ENCODE results near the gene ZNF219. TPM values are rescaled to one million over a fixed set of nuclear protein-coding genes. Genes with fewer than 3 reads are reported as not detected.
A peak's percentile ranks its signal among the peaks of the same experiment; 100 is the strongest.

ZNF219 gene
- polyA plus RNA-seq, 1 donor from 2014 or later = 40.6 TPM

DNA sequence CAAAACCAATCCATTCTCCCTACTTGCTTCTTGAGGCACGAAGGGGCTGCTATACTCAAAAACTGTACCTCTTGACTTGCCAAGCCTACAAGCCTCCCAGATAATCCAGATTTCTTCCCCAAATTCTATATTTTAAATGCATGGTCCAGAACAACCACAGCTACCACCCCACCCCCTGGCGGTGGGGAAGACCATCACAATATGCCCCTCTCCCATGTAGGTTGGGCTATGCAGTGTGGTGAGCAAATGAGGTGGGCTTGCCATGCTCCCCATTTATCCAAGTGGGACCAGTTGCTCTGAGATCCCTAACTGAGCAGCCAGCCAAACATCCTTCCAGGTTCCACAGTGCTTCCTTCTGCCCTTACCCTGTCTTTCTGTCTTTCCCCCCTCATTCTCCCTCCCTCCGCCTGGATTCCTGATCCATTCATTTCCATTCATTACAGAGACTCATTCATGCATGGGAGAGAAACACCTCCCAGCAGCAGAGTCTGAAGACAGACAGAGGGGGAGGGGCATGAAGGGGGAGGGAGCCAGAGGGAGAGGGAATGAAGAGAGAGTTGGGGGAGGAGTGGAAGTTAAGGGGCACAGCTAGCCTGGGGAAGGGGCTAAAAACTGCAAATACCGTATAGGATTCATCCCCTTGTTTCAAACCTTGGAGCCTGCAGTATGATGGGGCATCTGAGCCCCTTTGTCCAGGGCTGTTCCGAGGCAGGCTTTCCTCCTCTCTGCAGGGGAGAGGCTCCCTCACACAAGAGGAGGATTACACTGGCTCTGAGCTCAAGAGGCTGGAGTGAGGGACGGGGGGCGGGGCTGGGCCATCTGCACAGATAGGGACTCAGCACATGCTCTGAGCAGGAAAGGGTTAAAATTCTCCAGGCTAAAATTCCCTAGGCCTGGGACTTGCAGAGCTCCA, 4.4 kb downstream of the ZNF219 start:
- H3K4me2 ChIP-seq (ENCODE audit: low read length) = peak overlapping the region; percentile 66
- no peaks in the 10 kb centered on the region for H4K20me1 ChIP-seq (ENCODE audit: insufficient read depth)
- H3K9me3 ChIP-seq (ENCODE audit: low read length) = no peaks in the 10 kb centered on the region
- H3K9me2 ChIP-seq (ENCODE audit: insufficient read depth, low read length) = no peaks in the 10 kb centered on the region
- H3F3A ChIP-seq (ENCODE audit: insufficient read depth, low read length, poor library complexity, severe bottlenecking) = peaks cover 6% of the 10 kb centered on the region
- H3K36me3 ChIP-seq (ENCODE audit: insufficient read depth, low read length) = peaks cover 7% of the 10 kb centered on the region
- peak; percentile 25 for TF ChIP-seq RAD21 (conservative IDR thresholded peaks at IDR 0.05)
- TF ChIP-seq SMC3 (conservative IDR thresholded peaks at IDR 0.05; ENCODE audit: poor library complexity) = peak; percentile 37
- TF ChIP-seq, protein P1, sequence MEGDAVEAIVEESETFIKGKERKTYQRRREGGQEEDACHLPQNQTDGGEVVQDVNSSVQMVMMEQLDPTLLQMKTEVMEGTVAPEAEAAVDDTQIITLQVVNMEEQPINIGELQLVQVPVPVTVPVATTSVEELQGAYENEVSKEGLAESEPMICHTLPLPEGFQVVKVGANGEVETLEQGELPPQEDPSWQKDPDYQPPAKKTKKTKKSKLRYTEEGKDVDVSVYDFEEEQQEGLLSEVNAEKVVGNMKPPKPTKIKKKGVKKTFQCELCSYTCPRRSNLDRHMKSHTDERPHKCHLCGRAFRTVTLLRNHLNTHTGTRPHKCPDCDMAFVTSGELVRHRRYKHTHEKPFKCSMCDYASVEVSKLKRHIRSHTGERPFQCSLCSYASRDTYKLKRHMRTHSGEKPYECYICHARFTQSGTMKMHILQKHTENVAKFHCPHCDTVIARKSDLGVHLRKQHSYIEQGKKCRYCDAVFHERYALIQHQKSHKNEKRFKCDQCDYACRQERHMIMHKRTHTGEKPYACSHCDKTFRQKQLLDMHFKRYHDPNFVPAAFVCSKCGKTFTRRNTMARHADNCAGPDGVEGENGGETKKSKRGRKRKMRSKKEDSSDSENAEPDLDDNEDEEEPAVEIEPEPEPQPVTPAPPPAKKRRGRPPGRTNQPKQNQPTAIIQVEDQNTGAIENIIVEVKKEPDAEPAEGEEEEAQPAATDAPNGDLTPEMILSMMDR (IDR thresholded peaks at IDR 0.05; ENCODE audit: poor library complexity, severe bottlenecking) = peak; percentile 59
- TF ChIP-seq EP300 (conservative IDR thresholded peaks at IDR 0.05; ENCODE audit: poor library complexity, severe bottlenecking) = peak; percentile 70
- no peak for TF ChIP-seq EZH2 (IDR thresholded peaks at IDR 0.05; ENCODE audit: borderline replicate concordance, insufficient read depth, low read length, poor library complexity, severe bottlenecking)
- peak; percentile 57 for TF ChIP-seq TAF1 (IDR thresholded peaks at IDR 0.05; ENCODE audit: low read depth)
- TF ChIP-seq, protein P2, sequence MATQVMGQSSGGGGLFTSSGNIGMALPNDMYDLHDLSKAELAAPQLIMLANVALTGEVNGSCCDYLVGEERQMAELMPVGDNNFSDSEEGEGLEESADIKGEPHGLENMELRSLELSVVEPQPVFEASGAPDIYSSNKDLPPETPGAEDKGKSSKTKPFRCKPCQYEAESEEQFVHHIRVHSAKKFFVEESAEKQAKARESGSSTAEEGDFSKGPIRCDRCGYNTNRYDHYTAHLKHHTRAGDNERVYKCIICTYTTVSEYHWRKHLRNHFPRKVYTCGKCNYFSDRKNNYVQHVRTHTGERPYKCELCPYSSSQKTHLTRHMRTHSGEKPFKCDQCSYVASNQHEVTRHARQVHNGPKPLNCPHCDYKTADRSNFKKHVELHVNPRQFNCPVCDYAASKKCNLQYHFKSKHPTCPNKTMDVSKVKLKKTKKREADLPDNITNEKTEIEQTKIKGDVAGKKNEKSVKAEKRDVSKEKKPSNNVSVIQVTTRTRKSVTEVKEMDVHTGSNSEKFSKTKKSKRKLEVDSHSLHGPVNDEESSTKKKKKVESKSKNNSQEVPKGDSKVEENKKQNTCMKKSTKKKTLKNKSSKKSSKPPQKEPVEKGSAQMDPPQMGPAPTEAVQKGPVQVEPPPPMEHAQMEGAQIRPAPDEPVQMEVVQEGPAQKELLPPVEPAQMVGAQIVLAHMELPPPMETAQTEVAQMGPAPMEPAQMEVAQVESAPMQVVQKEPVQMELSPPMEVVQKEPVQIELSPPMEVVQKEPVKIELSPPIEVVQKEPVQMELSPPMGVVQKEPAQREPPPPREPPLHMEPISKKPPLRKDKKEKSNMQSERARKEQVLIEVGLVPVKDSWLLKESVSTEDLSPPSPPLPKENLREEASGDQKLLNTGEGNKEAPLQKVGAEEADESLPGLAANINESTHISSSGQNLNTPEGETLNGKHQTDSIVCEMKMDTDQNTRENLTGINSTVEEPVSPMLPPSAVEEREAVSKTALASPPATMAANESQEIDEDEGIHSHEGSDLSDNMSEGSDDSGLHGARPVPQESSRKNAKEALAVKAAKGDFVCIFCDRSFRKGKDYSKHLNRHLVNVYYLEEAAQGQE (IDR thresholded peaks at IDR 0.05; ENCODE audit: borderline replicate concordance) = peak; percentile 28
- no peak for TF ChIP-seq MXI1 (conservative IDR thresholded peaks at IDR 0.05; ENCODE audit: poor library complexity, severe bottlenecking)
- TF ChIP-seq POLR2AphosphoS5 (IDR thresholded peaks at IDR 0.05) = peak; percentile 52
- peak overlapping the region; percentile 92 for H3K27ac ChIP-seq (ENCODE audit: low read length)
- peak overlapping the region; percentile 61 for H3K4me3 ChIP-seq (ENCODE audit: low read length)
- H3K79me2 ChIP-seq (replicated peaks; ENCODE audit: insufficient read depth, low read length) = peaks cover 28% of the 10 kb centered on the region
- no peak overlapping the region for H2AFZ ChIP-seq (ENCODE audit: low read depth, low read length)
- peak overlapping the region; percentile 69 for H3K9ac ChIP-seq (ENCODE audit: low read length)
- H3K27me3 ChIP-seq (ENCODE audit: insufficient read depth, low read depth, low read length) = no peaks in the 10 kb centered on the region

DNA sequence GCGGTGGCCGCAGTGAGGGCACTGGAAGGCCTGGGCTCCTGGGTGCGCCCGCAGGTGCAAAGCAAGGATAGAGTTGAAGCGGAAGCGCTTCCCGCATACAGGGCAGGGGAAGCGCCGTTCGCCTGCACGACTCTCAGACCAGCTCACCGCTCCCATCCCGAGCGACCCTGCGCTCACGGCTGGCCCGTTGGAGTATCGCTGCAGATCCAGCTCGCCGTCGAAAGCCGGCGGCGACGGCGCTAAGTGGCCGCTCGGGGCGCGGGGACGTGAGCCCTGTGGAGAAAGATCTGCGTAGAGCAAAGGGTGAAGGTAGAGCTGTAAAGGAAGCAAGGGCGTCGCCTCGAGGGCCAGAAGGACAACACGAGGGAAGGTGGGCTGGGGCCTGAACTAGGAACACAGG, 5.4 kb downstream of the ZNF219 start:
- Histone ChIP-seq H3K9me2 (ENCODE audit: insufficient read depth, low read length) (no peaks in the 10 kb centered on the region), H2AFZ (ENCODE audit: low read depth, low read length) (no peak overlapping the region), H3K4me2 (ENCODE audit: low read length) (no peak overlapping the region), H4K20me1 (ENCODE audit: insufficient read depth) (no peaks in the 10 kb centered on the region), H3K79me2 (replicated peaks; ENCODE audit: insufficient read depth, low read length) (peaks cover 23% of the 10 kb centered on the region), H3F3A (ENCODE audit: insufficient read depth, low read length, poor library complexity, severe bottlenecking) (peaks cover 8% of the 10 kb centered on the region), H3K27ac (ENCODE audit: low read length) (peak overlapping the region; percentile 92), H3K4me3 (ENCODE audit: low read length) (peak overlapping the region; percentile 61), H3K9me3 (ENCODE audit: low read length) (no peaks in the 10 kb centered on the region), H3K9ac (ENCODE audit: low read length) (peak overlapping the region; percentile 69), H3K27me3 (ENCODE audit: insufficient read depth, low read depth, low read length) (no peaks in the 10 kb centered on the region), H3K36me3 (ENCODE audit: insufficient read depth, low read length) (peaks cover 7% of the 10 kb centered on the region)
- TF ChIP-seq TAF1 (IDR thresholded peaks at IDR 0.05; ENCODE audit: low read depth) = no peak
- no peak for TF ChIP-seq EP300 (conservative IDR thresholded peaks at IDR 0.05; ENCODE audit: poor library complexity, severe bottlenecking)
- TF ChIP-seq RAD21 (conservative IDR thresholded peaks at IDR 0.05) = no peak
- no peak for TF ChIP-seq EZH2 (IDR thresholded peaks at IDR 0.05; ENCODE audit: borderline replicate concordance, insufficient read depth, low read length, poor library complexity, severe bottlenecking)
- TF ChIP-seq, protein P2 (IDR thresholded peaks at IDR 0.05; ENCODE audit: borderline replicate concordance) = no peak
- no peak for TF ChIP-seq SMC3 (conservative IDR thresholded peaks at IDR 0.05; ENCODE audit: poor library complexity)
- TF ChIP-seq POLR2AphosphoS5 (IDR thresholded peaks at IDR 0.05) = no peak
- TF ChIP-seq MXI1 (conservative IDR thresholded peaks at IDR 0.05; ENCODE audit: poor library complexity, severe bottlenecking) = no peak
- TF ChIP-seq, protein P1 (IDR thresholded peaks at IDR 0.05; ENCODE audit: poor library complexity, severe bottlenecking) = no peak

All from neural cell (in vitro differentiated cells).